MM.1S (cell line): ENCODE results near the gene TRAPPC8.

Source experiments
- DNase-seq: peaks from one replicate; pipeline ENCODE4 v3.0.0-alpha.2; 2015
- H2AFZ ChIP-seq: fragments of 300-600 bp; sonication (generic); 2 replicates; pipeline ENCODE4 v1.6.0; 2016; ENCODE audit warnings: antibody characterized with exemption, low read length
- H3F3A ChIP-seq: fragments of 300-600 bp; sonication (generic); 2 replicates; pipeline ENCODE4 v1.6.1; 2016; ENCODE audit warnings: mild to moderate bottlenecking, antibody characterized with exemption, low read length, moderate library complexity, mixed read lengths; ENCODE audit not compliant: insufficient read depth
- H3K27ac ChIP-seq: fragments of 300-600 bp; sonication (generic); 2 replicates; pipeline ENCODE4 v1.5.1; 2016; ENCODE audit warnings: mild to moderate bottlenecking, low read length
- H3K27me3 ChIP-seq: fragments of 300-600 bp; sonication (generic); replicated peaks from 2 replicates; pipeline ENCODE4 v1.6.0; 2016; ENCODE audit warnings: low read length; ENCODE audit not compliant: insufficient read depth
- H3K36me3 ChIP-seq: fragments of 300-600 bp; sonication (generic); replicated peaks from 2 replicates; pipeline ENCODE4 v1.6.1; 2016; ENCODE audit warnings: mild to moderate bottlenecking, low read length, mixed read lengths; ENCODE audit not compliant: insufficient read depth
- H3K4me1 ChIP-seq: fragments of 300-600 bp; sonication (generic); 2 replicates; pipeline ENCODE4 v1.6.1; 2016; ENCODE audit warnings: low read length, mixed read lengths
- H3K4me2 ChIP-seq: fragments of 300-600 bp; sonication (generic); 2 replicates; pipeline ENCODE4 v1.6.0; 2016; ENCODE audit warnings: low read depth, low read length
- H3K4me3 ChIP-seq: fragments of 300-600 bp; sonication (generic); 2 replicates; pipeline ENCODE4 v1.5.1; 2016; ENCODE audit warnings: low read length, mixed read lengths
- H3K79me2 ChIP-seq: fragments of 300-600 bp; sonication (generic); 2 replicates; pipeline ENCODE4 v1.6.1; 2016; ENCODE audit warnings: mixed run types, low read length, mixed read lengths
- H3K9ac ChIP-seq: fragments of 300-600 bp; sonication (generic); 2 replicates; pipeline ENCODE4 v1.6.1; 2016; ENCODE audit warnings: low read length, mixed read lengths
- H3K9me2 ChIP-seq: fragments of 300-600 bp; sonication (generic); replicated peaks from 2 replicates; pipeline ENCODE4 v1.6.1; 2016; ENCODE audit warnings: mild to moderate bottlenecking, low read length, mixed read lengths; ENCODE audit not compliant: insufficient read depth
- H3K9me3 ChIP-seq: fragments of 300-600 bp; sonication (generic); replicated peaks from 2 replicates; pipeline ENCODE4 v1.6.1; 2016; ENCODE audit warnings: mild to moderate bottlenecking, low read length, mixed read lengths; ENCODE audit not compliant: insufficient read depth
- H4K20me1 ChIP-seq: fragments of 300-600 bp; sonication (generic); 2 replicates; pipeline ENCODE4 v1.6.1; 2016; ENCODE audit warnings: mild to moderate bottlenecking, low read length, moderate library complexity, mixed read lengths; ENCODE audit not compliant: insufficient read depth
- EZH2 ChIP-seq: fragments of 300-600 bp; sonication (generic); optimal IDR thresholded peaks from 2 replicates; pipeline ENCODE3; 2017; ENCODE audit warnings: low read depth, mild to moderate bottlenecking, antibody characterized with exemption, low read length, mixed read lengths
- EZH2phosphoT487 ChIP-seq: fragments of 300-600 bp; sonication (generic); IDR thresholded peaks from 2 replicates; pipeline ENCODE4 v1.6.1; 2018; ENCODE audit warnings: antibody characterized with exemption, low read length
- TF ChIP-seq, protein P1 (sequence below): fragments of 300-600 bp; sonication (generic); IDR thresholded peaks from 2 replicates; pipeline ENCODE4 v1.5.1; 2016; ENCODE audit warnings: antibody characterized with exemption, low read length, mixed read lengths

The TRAPPC8 gene

DNA sequence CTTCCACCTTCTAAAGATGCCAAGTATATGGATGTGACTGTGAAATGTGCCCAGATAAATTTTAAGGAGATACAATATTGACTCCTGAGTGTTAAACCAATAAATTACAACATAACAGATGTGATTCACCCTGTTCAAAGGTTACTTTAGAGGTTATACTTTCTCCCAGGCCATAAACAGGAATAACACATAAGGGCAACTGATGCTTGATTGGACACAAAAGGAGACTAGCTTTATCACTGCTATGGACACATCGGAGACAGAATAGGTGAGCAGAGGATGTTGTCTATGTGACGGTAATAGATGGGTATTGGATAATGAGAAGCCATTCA is 150.4 kb downstream of the TRAPPC8 start:
- Histone ChIP-seq H3K9me3 (no peaks in the 10 kb centered on the region), H3K9ac (no peak overlapping the region), H3K9me2 (no peaks in the 10 kb centered on the region), H3K4me2 (no peak overlapping the region), H4K20me1 (no peaks in the 10 kb centered on the region), H2AFZ (no peak overlapping the region), H3K4me1 (no peaks in the 10 kb centered on the region), H3K27ac (no peak overlapping the region), H3K79me2 (no peaks in the 10 kb centered on the region), H3K4me3 (no peak overlapping the region), H3F3A (no peaks in the 10 kb centered on the region), H3K27me3 (no peaks in the 10 kb centered on the region), H3K36me3 (no peaks in the 10 kb centered on the region)
- DNase-seq, result no peak
- TF ChIP-seq EZH2phosphoT487 (no peak), EZH2 (no peak)
- TF ChIP-seq, protein P1, sequence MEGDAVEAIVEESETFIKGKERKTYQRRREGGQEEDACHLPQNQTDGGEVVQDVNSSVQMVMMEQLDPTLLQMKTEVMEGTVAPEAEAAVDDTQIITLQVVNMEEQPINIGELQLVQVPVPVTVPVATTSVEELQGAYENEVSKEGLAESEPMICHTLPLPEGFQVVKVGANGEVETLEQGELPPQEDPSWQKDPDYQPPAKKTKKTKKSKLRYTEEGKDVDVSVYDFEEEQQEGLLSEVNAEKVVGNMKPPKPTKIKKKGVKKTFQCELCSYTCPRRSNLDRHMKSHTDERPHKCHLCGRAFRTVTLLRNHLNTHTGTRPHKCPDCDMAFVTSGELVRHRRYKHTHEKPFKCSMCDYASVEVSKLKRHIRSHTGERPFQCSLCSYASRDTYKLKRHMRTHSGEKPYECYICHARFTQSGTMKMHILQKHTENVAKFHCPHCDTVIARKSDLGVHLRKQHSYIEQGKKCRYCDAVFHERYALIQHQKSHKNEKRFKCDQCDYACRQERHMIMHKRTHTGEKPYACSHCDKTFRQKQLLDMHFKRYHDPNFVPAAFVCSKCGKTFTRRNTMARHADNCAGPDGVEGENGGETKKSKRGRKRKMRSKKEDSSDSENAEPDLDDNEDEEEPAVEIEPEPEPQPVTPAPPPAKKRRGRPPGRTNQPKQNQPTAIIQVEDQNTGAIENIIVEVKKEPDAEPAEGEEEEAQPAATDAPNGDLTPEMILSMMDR, result no peak

DNA sequence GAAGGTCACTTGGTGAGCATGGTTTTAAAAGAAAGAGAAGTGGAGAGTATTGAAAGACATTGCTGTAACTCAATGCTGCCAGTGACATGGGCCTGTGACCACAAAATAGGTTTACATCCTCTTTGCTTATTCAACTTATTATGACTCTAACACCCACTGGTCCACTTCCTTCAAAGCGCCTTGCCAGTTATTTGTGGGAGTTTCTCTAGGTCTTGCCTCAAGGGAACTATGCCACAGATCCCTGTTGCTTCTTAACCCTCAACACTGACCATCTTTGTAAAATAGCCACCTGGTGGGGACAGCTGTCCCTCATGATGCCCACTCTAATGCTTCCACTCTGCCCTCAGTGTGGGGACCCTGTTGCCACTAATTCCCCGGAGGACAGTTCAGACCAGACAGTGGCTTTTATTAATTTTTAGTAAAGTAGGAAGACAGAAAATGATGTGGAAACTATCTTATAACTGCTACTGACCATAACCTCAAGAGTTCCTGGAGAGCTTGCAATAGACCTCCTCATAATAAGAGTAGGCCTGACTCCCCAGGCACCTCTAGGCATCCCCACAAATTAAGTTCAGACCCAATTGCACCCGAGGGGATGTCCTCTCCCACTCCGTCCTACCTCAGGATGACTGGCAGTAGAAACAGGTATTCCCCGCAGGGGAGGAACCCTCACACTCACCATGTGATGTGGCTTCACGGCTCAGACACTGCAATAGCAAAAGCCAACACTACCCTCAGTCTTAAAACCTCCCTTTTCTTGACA is 150.9 kb downstream of the TRAPPC8 start:
- no peaks in the 10 kb centered on the region for H4K20me1 ChIP-seq
- no peaks in the 10 kb centered on the region for H3K4me1 ChIP-seq
- H3K27me3 ChIP-seq, result no peaks in the 10 kb centered on the region
- H3K9me2 ChIP-seq, result no peaks in the 10 kb centered on the region
- H3K4me3 ChIP-seq, result no peak overlapping the region
- peak; percentile 25 for DNase-seq
- no peak overlapping the region for H2AFZ ChIP-seq
- no peaks in the 10 kb centered on the region for H3K36me3 ChIP-seq
- no peaks in the 10 kb centered on the region for H3K9me3 ChIP-seq
- TF ChIP-seq, protein P1, result no peak
- TF ChIP-seq EZH2, result no peak
- no peak for TF ChIP-seq EZH2phosphoT487
- H3K79me2 ChIP-seq, result no peaks in the 10 kb centered on the region
- no peak overlapping the region for H3K9ac ChIP-seq
- H3K27ac ChIP-seq, result no peak overlapping the region
- no peak overlapping the region for H3K4me2 ChIP-seq
- H3F3A ChIP-seq, result no peaks in the 10 kb centered on the region

DNA sequence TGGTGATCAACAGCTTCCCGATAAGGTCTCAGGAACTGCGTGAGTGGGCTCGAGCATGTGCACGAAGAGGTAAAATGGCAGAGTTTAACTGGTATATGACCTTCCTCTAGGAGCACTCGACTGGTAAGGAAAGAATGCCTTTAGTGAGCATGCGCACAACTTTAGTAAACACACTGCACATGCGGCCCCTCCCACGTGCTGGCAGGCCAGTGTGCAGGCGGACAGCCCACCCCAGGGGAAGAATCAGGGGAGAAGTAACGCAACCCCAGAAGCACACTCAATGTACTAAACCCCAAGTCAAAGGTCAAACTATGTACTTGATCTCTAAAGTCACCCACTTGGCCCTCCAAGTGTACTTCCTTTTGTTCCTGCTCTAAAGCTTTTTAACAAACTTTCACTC is 153.5 kb downstream of the TRAPPC8 start:
- no peak overlapping the region for H3K4me2 ChIP-seq

More for the DNA sequence above, 153.5 kb downstream of the TRAPPC8 start:
- Histone ChIP-seq H3F3A (no peaks in the 10 kb centered on the region), H3K36me3 (no peaks in the 10 kb centered on the region), H3K9me3 (no peaks in the 10 kb centered on the region), H3K27me3 (no peaks in the 10 kb centered on the region), H3K27ac (no peak overlapping the region), H2AFZ (no peak overlapping the region), H4K20me1 (no peaks in the 10 kb centered on the region), H3K9me2 (no peaks in the 10 kb centered on the region), H3K79me2 (no peaks in the 10 kb centered on the region), H3K4me1 (no peaks in the 10 kb centered on the region), H3K9ac (no peak overlapping the region), H3K4me3 (no peak overlapping the region)
- DNase-seq, result no peak
- TF ChIP-seq, protein P1, result no peak
- TF ChIP-seq EZH2phosphoT487 (no peak), EZH2 (no peak)
